ENCODE measurements around the gene P4HA2.

DNA sequence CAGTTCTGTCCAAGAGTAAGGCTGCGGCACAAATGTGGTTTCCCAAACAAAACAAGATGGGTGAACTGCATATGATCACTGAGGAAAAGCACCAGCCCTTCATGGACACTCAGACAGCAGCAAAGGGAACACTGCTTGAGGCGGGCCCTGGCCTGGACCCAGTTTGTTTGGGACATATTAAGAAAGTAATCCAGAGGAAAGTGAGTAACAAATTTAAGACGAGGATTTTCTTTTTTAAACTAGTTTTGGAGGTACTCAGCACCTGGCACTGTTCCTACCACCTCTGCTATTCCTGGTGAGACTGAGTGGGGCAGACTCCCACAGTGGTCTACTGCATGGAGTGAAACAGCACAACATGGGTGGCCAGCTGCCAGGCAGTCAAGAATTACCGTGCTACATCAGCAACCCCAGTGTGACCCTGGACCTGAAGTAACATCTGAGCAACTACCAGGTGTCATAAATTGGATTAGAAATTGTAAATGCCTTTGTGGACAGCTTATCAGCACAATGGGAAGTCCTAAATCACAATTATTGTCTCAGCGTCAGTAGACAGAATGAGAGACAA lies 28.5 kb downstream of the P4HA2 start:
- TF ChIP-seq POLR2AphosphoS5 (IDR thresholded peaks at IDR 0.05; ENCODE audit: low read depth, low read length) (no peak), SIN3A (IDR thresholded peaks at IDR 0.05; ENCODE audit: borderline replicate concordance, insufficient read depth, low read length) (no peak)
